Testis (tissue), 2 donors: ENCODE results near the gene DDA1.

Experiments used
- POLR2A ChIP-seq: fragments of 450-650 bp; IDR thresholded peaks from one replicate; pipeline ENCODE4 v1.6.1; 2017; ENCODE audit warnings: antibody characterized with exemption, mild to moderate bottlenecking, moderate library complexity
- TF ChIP-seq, protein P1 (sequence below), 3 experiments: fragments of 450-650 bp in 2 of 3; fragments of 200-600 bp in 1 of 3; sonication (generic) in 1 of 3; IDR thresholded peaks; one replicate each; pipeline ENCODE4 v1.5.1; 2016 to 2019; ENCODE audit warnings: antibody characterized with exemption in 3 of 3, mild to moderate bottlenecking in 2 of 3, moderate library complexity in 1 of 3

DNA sequence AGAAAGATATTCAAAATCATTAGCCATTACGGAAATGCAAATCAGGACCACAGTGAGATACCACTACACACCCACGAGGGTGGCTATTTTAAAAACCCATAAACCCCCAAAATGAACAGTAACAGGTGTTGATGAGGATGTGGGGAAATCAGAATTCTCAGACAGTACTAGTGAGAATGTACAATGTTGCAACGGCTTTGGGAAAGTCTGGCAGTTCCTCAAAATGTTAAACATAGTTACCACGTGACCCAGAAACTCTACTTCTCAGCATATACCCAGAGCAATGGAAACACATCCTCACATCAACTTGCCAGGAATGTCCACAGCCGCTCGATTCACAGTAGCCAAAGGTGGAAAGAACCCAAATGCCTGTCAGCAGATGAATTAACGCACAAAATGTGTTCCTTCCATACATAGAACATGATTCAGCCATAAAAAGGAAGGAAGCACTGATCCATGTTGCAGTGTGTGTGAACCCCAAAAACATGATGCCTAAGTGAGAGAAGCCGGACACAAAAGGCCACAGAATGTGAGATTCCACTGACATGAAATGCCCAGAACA is 60.7 kb downstream of the DDA1 start:
- TF ChIP-seq, protein P1, sequence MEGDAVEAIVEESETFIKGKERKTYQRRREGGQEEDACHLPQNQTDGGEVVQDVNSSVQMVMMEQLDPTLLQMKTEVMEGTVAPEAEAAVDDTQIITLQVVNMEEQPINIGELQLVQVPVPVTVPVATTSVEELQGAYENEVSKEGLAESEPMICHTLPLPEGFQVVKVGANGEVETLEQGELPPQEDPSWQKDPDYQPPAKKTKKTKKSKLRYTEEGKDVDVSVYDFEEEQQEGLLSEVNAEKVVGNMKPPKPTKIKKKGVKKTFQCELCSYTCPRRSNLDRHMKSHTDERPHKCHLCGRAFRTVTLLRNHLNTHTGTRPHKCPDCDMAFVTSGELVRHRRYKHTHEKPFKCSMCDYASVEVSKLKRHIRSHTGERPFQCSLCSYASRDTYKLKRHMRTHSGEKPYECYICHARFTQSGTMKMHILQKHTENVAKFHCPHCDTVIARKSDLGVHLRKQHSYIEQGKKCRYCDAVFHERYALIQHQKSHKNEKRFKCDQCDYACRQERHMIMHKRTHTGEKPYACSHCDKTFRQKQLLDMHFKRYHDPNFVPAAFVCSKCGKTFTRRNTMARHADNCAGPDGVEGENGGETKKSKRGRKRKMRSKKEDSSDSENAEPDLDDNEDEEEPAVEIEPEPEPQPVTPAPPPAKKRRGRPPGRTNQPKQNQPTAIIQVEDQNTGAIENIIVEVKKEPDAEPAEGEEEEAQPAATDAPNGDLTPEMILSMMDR (IDR thresholded peaks at IDR 0.05): no peak
- no peak for TF ChIP-seq POLR2A
